Measurements from ENCODE around the gene PLAGL1.

GRCh38 chr6:143911028-143911427 is 97.0 kb downstream of the PLAGL1 start:
- TF ChIP-seq POLR2A (IDR thresholded peaks at IDR 0.05) (no peak), CTCF (IDR thresholded peaks at IDR 0.05) (no peak), POLR2AphosphoS5 (IDR thresholded peaks at IDR 0.05) (no peak)
